ENCODE measurements around the gene HTR6. TPM values are rescaled to one million over a fixed set of nuclear protein-coding genes. Genes with fewer than 3 reads are reported as not detected.

HTR6 gene
- total and polyA plus RNA-seq, 3 donors from 2014 or later, result 0.21 to 0.68 (median 0.55) TPM

DNA sequence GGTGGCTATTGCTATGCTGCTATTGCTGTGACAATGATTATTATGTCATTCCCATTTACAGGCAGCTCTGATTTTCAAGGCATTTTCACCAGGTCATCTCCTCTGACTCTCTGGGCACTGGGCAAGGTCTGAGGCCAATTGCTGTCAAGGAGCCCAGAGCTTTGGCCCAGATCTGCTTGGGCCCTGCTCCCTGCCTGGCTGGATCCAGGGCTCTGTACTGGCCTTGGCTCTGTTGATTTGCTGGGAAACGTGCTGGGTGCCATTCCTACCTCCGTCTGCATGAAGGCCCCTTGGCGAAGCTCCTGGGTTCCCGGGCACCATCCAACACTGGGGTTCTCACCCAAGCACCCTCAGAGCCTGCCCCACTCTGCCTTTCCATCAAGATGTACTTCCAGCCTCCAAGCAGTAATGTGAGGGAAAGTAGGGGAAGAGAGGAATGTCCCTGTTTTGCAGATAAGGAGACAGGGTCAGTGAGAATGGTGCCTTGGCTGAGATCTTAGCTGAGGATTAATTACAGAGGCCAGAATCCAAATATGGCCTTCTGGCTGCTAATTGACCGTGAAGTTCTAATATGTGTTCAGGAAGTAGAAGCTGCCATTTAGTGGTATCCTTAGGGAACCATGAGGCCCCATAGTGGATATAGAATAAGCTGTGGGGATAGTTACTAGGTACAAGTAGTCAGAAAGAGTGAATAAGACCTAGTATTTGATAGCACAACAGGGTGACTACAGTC is 63.9 kb downstream of the HTR6 start:
- 91 to 94% methylated on average over 4 to 5 of the region's 5 CpGs for WGBS, 2 donors
- no peak for DNase-seq
- Histone ChIP-seq H3K36me3 (ENCODE audit: low read depth, missing control alignments) (no peaks in the 10 kb centered on the region), H3K4me3 (no peak overlapping the region), H3K4me1 (no peaks in the 10 kb centered on the region), H3K9me3 (no peaks in the 10 kb centered on the region), H3K27ac (no peak overlapping the region), H3K27me3 (no peaks in the 10 kb centered on the region)
- no peak for TF ChIP-seq POLR2A (IDR thresholded peaks at IDR 0.05)
- TF ChIP-seq, protein P1, sequence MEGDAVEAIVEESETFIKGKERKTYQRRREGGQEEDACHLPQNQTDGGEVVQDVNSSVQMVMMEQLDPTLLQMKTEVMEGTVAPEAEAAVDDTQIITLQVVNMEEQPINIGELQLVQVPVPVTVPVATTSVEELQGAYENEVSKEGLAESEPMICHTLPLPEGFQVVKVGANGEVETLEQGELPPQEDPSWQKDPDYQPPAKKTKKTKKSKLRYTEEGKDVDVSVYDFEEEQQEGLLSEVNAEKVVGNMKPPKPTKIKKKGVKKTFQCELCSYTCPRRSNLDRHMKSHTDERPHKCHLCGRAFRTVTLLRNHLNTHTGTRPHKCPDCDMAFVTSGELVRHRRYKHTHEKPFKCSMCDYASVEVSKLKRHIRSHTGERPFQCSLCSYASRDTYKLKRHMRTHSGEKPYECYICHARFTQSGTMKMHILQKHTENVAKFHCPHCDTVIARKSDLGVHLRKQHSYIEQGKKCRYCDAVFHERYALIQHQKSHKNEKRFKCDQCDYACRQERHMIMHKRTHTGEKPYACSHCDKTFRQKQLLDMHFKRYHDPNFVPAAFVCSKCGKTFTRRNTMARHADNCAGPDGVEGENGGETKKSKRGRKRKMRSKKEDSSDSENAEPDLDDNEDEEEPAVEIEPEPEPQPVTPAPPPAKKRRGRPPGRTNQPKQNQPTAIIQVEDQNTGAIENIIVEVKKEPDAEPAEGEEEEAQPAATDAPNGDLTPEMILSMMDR (IDR thresholded peaks at IDR 0.05), result no peak
- intact Hi-C loops (cut with DNase I; ENCODE audit: low total_unique reads), result no loop called here

DNA sequence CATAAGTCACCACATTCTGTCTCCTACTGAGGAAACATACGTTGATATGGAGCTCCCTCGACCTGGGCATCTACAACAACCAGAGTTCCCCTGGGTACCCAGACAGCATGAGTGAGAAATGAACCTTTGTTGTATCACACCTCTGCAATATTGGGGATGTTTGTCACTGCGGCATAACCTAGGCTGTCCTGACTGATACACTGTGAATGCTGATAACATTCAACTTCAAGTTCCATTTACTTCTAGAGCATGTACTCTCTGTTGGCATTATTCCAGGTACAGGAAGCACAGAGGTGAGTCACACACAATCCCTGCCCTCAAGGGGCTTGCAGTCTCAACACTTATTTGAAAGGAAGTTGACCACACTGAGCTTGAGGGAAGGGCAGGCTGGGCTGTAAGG is 65.6 kb downstream of the HTR6 start:
- no peak overlapping the region for H3K4me3 ChIP-seq
- DNase-seq, result no peak
- H3K27ac ChIP-seq, result no peak overlapping the region
- no peaks in the 10 kb centered on the region for H3K9me3 ChIP-seq
- H3K4me1 ChIP-seq, result no peaks in the 10 kb centered on the region
- 86 to 99% methylated on average over 3 of the region's 3 CpGs for WGBS, 2 donors
- H3K27me3 ChIP-seq, result no peaks in the 10 kb centered on the region
- H3K36me3 ChIP-seq (ENCODE audit: low read depth, missing control alignments), result no peaks in the 10 kb centered on the region
- TF ChIP-seq, protein P1 (IDR thresholded peaks at IDR 0.05), result no peak
- no peak for TF ChIP-seq POLR2A (IDR thresholded peaks at IDR 0.05)
- intact Hi-C loops (cut with DNase I; ENCODE audit: low total_unique reads), result no loop called here

Other genes with a start within 250 kb of the HTR6 start
- gene CAPZB, start 179.3 kb upstream of the HTR6 start, total RNA-seq, result 100 to 1,000 TPM; 147 to 207 TPM
- 502 TPM for gene CAPZB, start 179.3 kb upstream of the HTR6 start, polyA plus RNA-seq (ENCODE audit: insufficient read depth, low read depth, low replicate concordance)
- gene NBL1, start 20.6 kb upstream of the HTR6 start, total RNA-seq, result 10 to 100 TPM; 44.3 to 73.3 TPM
- gene NBL1, start 20.6 kb upstream of the HTR6 start, polyA plus RNA-seq (ENCODE audit: insufficient read depth, low read depth, low replicate concordance), result 141 TPM
- 10 to 100 TPM; 14.9 to 17.7 TPM for gene TMCO4, start 135.0 kb downstream of the HTR6 start, total RNA-seq
- 10.5 TPM for gene TMCO4, start 135.0 kb downstream of the HTR6 start, polyA plus RNA-seq (ENCODE audit: insufficient read depth, low read depth, low replicate concordance)
- gene RNF186, start 150.4 kb downstream of the HTR6 start, total RNA-seq, result under 1 TPM in 1 of 2 donors, not detected in 1; 0.19 TPM
- not detected for gene RNF186, start 150.4 kb downstream of the HTR6 start, polyA plus RNA-seq (ENCODE audit: insufficient read depth, low read depth, low replicate concordance)
- 10 to 100 TPM; 29.7 to 37.6 TPM for gene OTUD3, start 217.5 kb downstream of the HTR6 start, total RNA-seq
- gene OTUD3, start 217.5 kb downstream of the HTR6 start, polyA plus RNA-seq (ENCODE audit: insufficient read depth, low read depth, low replicate concordance), result 22.8 TPM